AG08395 (cell line): ENCODE measurements around the gene CTNND2.

Source experiments
- DNase-seq: peaks from one replicate; pipeline ENCODE4 v3.0.0; 2012; ENCODE audit warnings: mixed read lengths, low spot score

Gene CTNND2

GRCh38 chr5:11306365-11306764 lies 597.9 kb downstream of the CTNND2 start:
- DNase-seq, result no peak

DNA sequence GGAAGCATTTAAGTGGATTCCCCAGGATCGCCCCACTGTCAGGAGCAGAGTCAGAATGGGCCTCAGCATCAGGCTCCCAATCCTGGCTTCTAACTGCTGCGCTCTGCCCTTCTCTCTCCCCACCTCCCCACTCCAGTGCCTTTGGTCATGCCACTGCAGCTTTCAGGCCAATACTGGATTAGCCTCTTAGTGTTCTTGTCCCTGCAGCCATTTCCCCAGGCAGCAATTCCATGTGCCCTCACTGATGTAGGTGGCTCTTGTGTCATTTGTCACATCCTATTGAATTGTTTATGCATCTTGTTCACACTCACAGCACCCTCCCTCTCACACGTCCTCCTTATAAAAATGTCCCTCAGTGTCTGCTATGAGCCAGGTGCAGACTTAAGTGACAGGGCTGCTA lies 599.0 kb downstream of the CTNND2 start:
- no peak for DNase-seq

DNA sequence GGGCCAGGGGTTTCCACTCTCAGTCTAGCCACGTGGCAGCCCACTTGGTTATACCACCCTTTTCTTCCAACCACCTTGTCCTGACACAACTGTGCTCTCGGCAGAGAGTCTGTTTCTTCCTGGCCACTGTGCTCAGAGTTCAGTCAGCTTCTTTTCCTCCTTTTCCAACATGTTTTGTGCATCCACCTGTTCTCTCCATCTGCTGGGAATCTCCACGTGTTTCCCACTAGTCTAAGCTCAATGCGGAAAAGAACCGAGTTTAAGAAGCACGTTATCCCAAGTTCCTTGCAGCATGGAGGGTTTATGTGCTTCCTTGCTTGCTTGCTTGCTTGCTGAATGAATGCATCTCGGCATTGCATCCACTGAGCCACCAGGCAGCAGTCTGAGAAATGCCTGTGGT lies 599.6 kb downstream of the CTNND2 start:
- no peak for DNase-seq

- no peak for DNase-seq
Measured at GRCh38 chr5:11302663-11303062, 601.6 kb downstream of the CTNND2 start.

DNA sequence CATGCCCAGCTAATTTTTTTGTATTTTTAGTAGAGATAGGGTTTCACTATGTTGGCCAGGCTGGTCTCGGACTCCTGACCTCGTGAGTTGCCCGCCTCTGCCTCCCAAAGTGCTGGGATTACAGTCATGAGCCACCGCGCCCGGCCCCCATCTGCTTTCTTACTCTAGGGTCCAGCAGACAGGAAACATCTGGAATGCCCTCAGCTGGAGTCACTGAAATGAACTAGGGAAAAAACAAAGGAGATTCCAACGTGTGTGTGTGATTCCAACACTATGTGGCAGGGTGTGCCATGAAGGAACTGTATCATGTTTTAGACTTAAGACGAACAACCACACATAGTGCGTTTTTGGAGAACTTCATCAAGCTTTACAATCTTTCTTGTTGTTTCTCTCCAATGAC lies 603.1 kb downstream of the CTNND2 start:
- DNase-seq, result no peak

GRCh38 chr5:11300736-11301135 lies 603.5 kb downstream of the CTNND2 start:
- no peak for DNase-seq

- DNase-seq, result no peak
Measured at GRCh38 chr5:11298877-11299276, 605.4 kb downstream of the CTNND2 start.

GRCh38 chr5:11293523-11293922 lies 610.7 kb downstream of the CTNND2 start:
- DNase-seq, result no peak

DNA sequence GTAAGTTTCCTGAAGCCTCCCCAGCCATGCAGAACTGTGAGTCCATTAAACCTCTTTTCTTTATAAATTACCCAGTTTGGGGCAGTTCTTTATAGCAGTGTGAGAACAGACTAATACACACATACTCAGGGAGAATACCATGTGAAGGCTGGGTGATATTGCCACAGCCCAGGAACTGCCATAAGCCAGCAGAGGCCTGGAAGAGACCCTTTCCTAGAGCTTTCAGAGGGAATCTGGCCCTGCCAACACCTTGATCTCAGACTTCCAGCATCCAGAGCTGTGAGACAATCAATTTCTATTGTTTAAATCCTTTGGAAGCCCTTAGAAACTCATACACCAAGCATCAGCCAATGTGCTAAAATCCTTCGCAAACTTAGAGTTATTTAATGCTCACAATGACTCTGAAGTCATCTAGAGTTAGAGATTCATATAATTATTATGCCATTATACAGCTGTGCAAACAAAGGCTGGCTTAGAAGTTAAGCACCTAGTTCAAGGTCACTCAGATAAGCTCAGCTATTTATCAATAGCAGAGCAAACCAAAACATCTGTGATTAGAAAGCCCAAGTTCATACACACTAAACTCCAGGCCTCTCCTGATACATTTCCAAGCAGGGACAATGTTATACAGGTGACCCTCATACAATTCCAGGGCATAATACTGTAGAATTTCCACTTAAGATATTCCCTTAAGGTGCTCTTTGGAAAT lies 611.4 kb downstream of the CTNND2 start:
- no peak for DNase-seq

DNA sequence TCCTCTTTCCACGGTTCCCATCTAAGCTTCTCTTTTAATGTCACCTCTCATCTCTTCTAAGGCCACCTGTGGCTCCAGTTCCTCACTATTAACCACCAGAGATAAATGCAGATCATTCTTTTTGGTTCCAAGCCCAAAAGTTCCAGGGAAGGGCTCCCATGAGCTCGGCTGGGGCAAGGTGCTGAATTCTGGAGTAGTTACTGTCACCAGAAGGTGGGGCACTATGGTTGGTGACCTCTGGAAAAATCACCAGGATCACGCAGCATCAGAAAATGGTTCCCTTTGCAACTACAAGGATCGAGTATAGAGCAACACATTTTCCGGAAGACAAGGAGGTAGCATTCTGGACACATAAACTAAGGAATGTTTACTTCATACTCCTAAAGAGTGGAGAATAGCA lies 614.5 kb downstream of the CTNND2 start:
- no peak for DNase-seq

- DNase-seq, result no peak
Measured at GRCh38 chr5:11289208-11289607, 615.0 kb downstream of the CTNND2 start.

GRCh38 chr5:11281842-11282241 lies 622.4 kb downstream of the CTNND2 start:
- DNase-seq, result no peak

GRCh38 chr5:11277323-11277722 lies 626.9 kb downstream of the CTNND2 start:
- DNase-seq, result no peak

DNA sequence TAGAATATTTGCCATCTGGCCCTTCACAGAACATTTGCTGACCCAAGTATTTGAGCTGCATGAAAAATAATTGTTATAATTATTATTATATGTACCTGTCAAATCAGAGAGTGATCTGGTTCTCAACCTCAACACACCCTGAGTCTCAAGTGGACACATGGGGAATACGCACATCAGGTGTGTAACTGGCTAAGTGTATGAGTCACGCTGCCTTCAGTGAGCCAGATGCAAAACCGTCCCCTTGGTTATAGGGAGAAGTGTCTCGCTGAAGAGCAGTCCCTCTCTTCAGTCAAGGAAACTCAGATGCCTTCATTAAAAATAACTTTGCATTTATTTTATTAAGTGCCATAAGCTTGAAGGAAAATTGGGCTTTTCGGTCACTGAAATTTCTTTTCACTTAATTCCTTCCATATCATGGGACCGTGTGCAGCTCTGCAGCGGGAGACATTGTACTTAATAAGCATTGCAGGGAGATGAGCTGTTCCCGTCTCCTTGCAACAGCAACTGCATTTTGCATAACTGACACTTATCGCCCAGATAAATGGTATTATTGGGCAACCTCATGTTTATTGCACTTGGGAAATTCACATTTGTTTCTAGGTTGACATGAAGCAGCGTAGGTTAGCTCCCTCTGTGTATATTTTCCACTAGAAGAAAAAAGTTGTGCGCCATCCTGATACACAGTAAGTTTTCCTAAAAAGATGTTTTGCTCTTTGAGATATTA lies 630.9 kb downstream of the CTNND2 start:
- DNase-seq, result no peak

GRCh38 chr5:11269515-11269914 lies 634.7 kb downstream of the CTNND2 start:
- DNase-seq, result no peak

DNA sequence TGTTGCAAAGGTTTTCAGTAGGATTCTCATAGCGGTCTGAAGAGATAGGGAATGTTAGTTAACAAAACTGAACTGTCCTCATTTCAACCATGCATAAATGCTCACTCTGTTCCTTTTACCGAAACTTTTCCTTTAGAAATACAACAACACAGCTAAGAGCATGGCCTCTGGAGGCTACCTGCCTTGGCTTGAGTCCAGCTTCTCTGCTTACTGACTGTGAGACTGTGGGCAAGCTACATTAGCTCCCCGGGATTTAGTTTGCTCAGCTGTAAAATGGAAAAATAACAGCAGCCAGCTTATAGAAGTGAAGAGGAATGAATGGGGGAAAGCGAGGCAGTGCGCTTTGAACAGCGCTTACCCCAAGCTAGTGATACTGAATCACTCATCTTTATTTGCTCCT lies 635.4 kb downstream of the CTNND2 start:
- DNase-seq, result no peak

- DNase-seq, result no peak
Measured at GRCh38 chr5:11266331-11266730, 637.9 kb downstream of the CTNND2 start.

- no peak for DNase-seq
Measured at GRCh38 chr5:11261241-11261640, 643.0 kb downstream of the CTNND2 start.

GRCh38 chr5:11258001-11258400 lies 646.2 kb downstream of the CTNND2 start:
- no peak for DNase-seq

DNA sequence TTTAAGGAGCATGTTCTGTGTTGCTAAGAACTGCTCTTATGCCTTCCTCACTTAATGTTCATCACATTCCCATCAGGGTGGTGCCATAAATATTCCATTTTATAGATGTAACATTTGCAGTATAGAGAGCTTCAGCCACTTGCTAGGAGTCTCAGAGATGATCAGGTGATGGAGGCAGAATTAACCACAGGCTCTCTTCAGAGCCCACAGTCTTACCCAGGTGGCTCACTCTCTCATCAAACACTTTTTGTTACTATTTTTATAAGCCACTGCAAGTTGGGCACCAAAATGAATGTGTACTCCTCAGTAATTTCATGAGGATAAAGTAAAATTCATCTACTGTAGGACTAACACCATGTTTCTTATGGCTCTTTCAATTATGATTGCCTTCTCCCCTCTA lies 651.7 kb downstream of the CTNND2 start:
- DNase-seq, result no peak

- no peak for DNase-seq
Measured at GRCh38 chr5:11252075-11252474, 652.2 kb downstream of the CTNND2 start.

DNA sequence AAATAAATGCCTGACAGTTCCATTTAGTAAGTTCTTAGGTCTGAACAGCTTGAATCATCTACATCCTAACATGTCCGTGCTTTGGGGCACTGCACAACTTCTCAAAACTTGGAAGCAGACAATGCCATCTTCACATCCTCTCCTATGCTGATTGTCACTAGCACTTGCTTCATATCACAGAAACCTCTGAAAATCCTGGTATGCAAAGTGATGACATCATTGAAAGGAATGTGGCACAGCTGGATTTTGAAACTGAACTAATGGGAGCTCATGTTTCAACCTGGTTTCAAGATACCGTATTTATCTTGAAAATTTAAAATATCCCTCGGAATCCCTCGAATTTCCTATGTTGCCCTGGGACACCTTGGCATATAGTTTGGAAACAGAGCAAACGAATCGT lies 653.0 kb downstream of the CTNND2 start:
- no peak for DNase-seq

DNA sequence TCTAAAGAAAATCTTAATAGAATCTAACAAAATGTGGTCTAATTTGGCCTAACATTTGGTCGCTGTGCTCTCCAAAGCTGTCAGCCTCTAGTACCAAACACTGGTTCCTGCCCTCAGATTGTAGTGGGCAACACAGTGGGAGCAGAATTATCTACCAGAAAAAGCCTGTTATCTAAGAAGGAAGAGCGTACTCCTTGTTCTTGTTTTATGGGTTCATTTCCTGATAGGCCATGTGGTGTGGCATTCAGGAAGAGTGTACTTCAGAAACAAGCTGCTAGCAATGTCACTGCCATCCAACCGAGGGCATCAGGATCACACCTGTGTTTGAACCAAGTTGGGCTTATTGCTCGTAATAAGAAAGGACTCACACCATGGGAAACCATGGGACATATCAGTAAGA lies 655.3 kb downstream of the CTNND2 start:
- DNase-seq, result no peak

DNA sequence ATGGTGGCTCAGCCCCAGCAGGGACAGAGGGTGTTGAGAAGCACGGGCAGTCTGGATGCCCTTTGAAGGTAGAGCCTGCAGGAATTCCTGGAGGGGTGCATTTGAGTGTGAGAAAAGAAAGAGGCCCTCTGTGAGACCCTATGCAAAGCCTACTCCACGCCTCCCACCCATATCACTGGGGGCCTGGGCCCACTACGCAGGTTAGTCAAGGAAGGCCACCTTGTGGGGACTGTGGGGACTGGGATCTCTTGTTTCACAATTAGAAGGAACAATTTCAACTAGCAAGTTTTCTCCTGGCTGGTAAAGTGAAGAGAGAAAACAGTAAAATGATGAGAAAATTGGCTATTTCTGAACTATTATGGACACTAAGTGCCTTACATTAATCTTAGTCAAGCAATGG lies 657.0 kb downstream of the CTNND2 start:
- no peak for DNase-seq
